ENCODE data around the gene FAM219A.

DNA sequence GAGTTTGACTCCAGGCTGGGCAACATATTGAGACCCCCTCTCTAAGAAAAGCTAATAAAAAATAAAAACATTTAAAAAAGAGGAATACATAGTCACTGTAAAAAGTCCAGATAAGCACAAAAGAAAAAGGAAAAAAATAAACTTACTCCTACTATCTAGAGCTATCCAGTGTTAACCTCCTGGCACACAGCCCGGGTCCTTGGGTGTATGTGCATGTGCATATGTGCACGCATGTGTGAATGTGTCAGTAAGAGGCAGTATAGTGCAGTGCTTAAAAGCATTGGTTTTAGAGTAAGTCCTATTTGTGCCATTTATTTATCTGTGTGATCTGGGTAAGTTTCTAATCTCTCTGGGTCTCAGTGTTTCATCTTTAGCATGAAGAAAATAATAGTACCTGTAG is 26.7 kb downstream of the FAM219A start:
- TF ChIP-seq, protein P1, sequence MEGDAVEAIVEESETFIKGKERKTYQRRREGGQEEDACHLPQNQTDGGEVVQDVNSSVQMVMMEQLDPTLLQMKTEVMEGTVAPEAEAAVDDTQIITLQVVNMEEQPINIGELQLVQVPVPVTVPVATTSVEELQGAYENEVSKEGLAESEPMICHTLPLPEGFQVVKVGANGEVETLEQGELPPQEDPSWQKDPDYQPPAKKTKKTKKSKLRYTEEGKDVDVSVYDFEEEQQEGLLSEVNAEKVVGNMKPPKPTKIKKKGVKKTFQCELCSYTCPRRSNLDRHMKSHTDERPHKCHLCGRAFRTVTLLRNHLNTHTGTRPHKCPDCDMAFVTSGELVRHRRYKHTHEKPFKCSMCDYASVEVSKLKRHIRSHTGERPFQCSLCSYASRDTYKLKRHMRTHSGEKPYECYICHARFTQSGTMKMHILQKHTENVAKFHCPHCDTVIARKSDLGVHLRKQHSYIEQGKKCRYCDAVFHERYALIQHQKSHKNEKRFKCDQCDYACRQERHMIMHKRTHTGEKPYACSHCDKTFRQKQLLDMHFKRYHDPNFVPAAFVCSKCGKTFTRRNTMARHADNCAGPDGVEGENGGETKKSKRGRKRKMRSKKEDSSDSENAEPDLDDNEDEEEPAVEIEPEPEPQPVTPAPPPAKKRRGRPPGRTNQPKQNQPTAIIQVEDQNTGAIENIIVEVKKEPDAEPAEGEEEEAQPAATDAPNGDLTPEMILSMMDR (conservative IDR thresholded peaks at IDR 0.05; ENCODE audit: low read depth, low read length): no peak
- TF ChIP-seq EZH2 (IDR thresholded peaks at IDR 0.05; ENCODE audit: low read length, unreplicated experiment): no peak
